Measurements from ENCODE around the gene ANKZF1.

- no peak for TF ChIP-seq ATF3 (IDR thresholded peaks at IDR 0.05; ENCODE audit: borderline replicate concordance, extremely low read depth, low read depth, low read length)
- no peak for TF ChIP-seq TAF1 (IDR thresholded peaks at IDR 0.05; ENCODE audit: borderline replicate concordance, low read depth, low read length)
- no peak for TF ChIP-seq ESRRA (IDR thresholded peaks at IDR 0.05; ENCODE audit: low read length)
- no peak for TF ChIP-seq REST (IDR thresholded peaks at IDR 0.05; ENCODE audit: low read depth, low read length)
- no peak for TF ChIP-seq FOXM1 (IDR thresholded peaks at IDR 0.05; ENCODE audit: low read depth, low read length)
- TF ChIP-seq CTCF (IDR thresholded peaks at IDR 0.05 in 2 of 3, conservative IDR thresholded peaks at IDR 0.05 in 1 of 3; ENCODE audit: control insufficient read depth in 2 of 3, extremely low read depth in 1 of 3, insufficient read depth in 1 of 3, low read depth in 3 of 3, low read length in 3 of 3) = no peak
- TF ChIP-seq ZBTB11 (CRISPR knock-in tag; IDR thresholded peaks at IDR 0.05) = no peak
- TF ChIP-seq YY1 (IDR thresholded peaks at IDR 0.05; ENCODE audit: low read depth, low read length) = no peak
- TF ChIP-seq ZNF274 (IDR thresholded peaks at IDR 0.05; ENCODE audit: insufficient read depth, insufficient read length) = no peak
- TF ChIP-seq SIN3A (IDR thresholded peaks at IDR 0.05; ENCODE audit: low read depth, low read length) = no peak
- TF ChIP-seq NRF1 (conservative IDR thresholded peaks at IDR 0.05; ENCODE audit: low read depth, low read length) = no peak
- no peak for TF ChIP-seq STAT3 (IDR thresholded peaks at IDR 0.05; ENCODE audit: low read depth, low read length)
- TF ChIP-seq NR2F1 (conservative IDR thresholded peaks at IDR 0.05) = no peak
Measured at GRCh38 chr2:219210196-219210885, 19.3 kb upstream of the ANKZF1 start.
